GM12878 (cell line): Measurements from ENCODE around the gene FSTL1.

Source experiments
- DPF2 ChIP-seq: fragments of 450-650 bp; IDR thresholded peaks from 2 replicates; pipeline ENCODE4 v1.6.1; 2017; ENCODE audit warnings: mild to moderate bottlenecking
- MXI1 ChIP-seq: fragments of 150-350 bp; IDR thresholded peaks from 2 replicates; pipeline ENCODE4 v1.6.1; 2011; ENCODE audit warnings: low read depth, mild to moderate bottlenecking, inconsistent platforms, low read length, improper control_type of control experiment
- NFIC ChIP-seq: IDR thresholded peaks from 2 replicates; pipeline ENCODE4 v1.6.1; 2012; ENCODE audit warnings: low read depth, mild to moderate bottlenecking, inconsistent platforms, low read length, moderate library complexity

DNA sequence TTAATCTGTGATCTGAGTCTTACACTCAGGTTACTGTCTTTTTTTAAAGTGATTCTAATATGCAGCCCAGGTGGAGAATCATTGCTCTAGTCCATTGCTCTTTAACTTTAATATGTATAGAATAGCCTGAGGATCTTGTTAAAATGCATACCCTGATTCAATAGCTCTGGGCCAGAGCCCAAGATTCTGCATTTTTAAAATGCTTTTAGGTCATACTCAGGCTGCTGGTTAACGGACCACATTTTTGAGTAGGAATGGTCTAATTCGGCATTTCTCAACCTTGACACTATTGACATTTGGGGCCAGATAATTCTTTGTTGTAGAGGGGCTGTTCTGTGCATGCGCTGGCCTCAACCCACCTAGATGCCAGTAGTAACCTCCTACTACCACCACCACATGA lies 20.9 kb upstream of the FSTL1 start:
- TF ChIP-seq DPF2 (no peak), NFIC (no peak), MXI1 (no peak)
